K562 (cell line): Measurements from ENCODE around the gene PIGC. TPM values are rescaled to one million over a fixed set of nuclear protein-coding genes. Genes with fewer than 3 reads are reported as not detected.

ENCODE experiments used
- ATAC-seq: fragments of 200-7000 bp; cut with Tn5 transposase; 3 replicates; pipeline ENCODE4 v1.9.1; 2020; ENCODE audit warnings: moderate library complexity
- BruUV-seq: library from RNA; stranded (reverse); fragments of 400-500 nt; replicated peaks from 2 replicates; lab custom pipeline; 2021; lab: Mats Ljungman, UMichigan
- CTCF ChIA-PET: fragments of 300-600 bp; formaldehyde crosslinking; extraction: SDS; loops from one replicate; lab custom pipeline; 2021; ENCODE audit warnings: low intra/inter-chr PET ratio; lab: Yijun Ruan, JAX
- POLR2A ChIA-PET: fragments of 300-600, 350-650 bp; sonication (Branson Sonifier 250); formaldehyde crosslinking; extraction: SDS; loops from one replicate; lab custom pipeline; 2021; ENCODE audit warnings: antibody characterized with exemption, inconsistent platforms; lab: Yijun Ruan, JAX
- DNase-seq, 4 experiments: peaks; one replicate each; pipeline versions ENCODE4 v3.0.0 to v3.0.0-alpha.2; 2011 to 2018; ENCODE audit warnings: low spot score in 3 of 4, mixed read lengths in 3 of 4; ENCODE audit errors: extremely low read depth in 1 of 4
- FAIRE-seq: peaks from 2 replicates; lab custom pipeline; 2011; peaks lifted over from hg19 to GRCh38; lab: Jason Lieb, UNC
- H2AFZ ChIP-seq: 2 replicates; pipeline ENCODE4 v1.6.0; 2011; ENCODE audit warnings: low read depth, low read length, control low read depth, inconsistent platforms
- H3K27ac ChIP-seq: fragments of 200-600 bp; 3 replicates; pipeline ENCODE4 v1.8.0; 2011; ENCODE audit warnings: low read depth, mild to moderate bottlenecking, control low read depth, inconsistent platforms, low read length, moderate library complexity, mixed read lengths; ENCODE audit errors: extremely low read depth
- H3K27me3 ChIP-seq, 2 experiments: fragments of 300-600 bp in 1 of 2; 2 replicates in 1 of 2; 3 replicates in 1 of 2; pipeline versions ENCODE4 v1.6.0 to v1.8.0; 2011; ENCODE audit warnings: inconsistent platforms in 2 of 2, low read length in 2 of 2, mild to moderate bottlenecking in 1 of 2, mixed read lengths in 1 of 2, moderate library complexity in 1 of 2; ENCODE audit not compliant: control insufficient read depth in 2 of 2, insufficient read depth in 2 of 2
- H3K36me3 ChIP-seq: fragments of 300-600 bp; 3 replicates; pipeline ENCODE4 v1.8.0; 2011; ENCODE audit warnings: mild to moderate bottlenecking, low read length, inconsistent platforms; ENCODE audit not compliant: control insufficient read depth, insufficient read depth
- H3K4me1 ChIP-seq, 2 experiments: fragments of 200-600 bp in 1 of 2; replicated peaks in 1 of 2; 2 replicates in 1 of 2; 3 replicates in 1 of 2; pipeline versions ENCODE4 v1.5.1 to v1.8.0; 2011; ENCODE audit warnings: inconsistent platforms in 2 of 2, low read length in 2 of 2, mild to moderate bottlenecking in 1 of 2, mixed read lengths in 1 of 2, moderate library complexity in 1 of 2; ENCODE audit not compliant: control insufficient read depth in 2 of 2, insufficient read depth in 2 of 2
- H3K4me2 ChIP-seq: 2 replicates; pipeline ENCODE4 v1.6.1; 2011; ENCODE audit warnings: low read length, control low read depth, inconsistent platforms, mixed read lengths; ENCODE audit not compliant: insufficient read depth
- H3K4me3 ChIP-seq: fragments of 200-600 bp; sonication (generic), shearing (Covaris generic); 2 replicates; pipeline ENCODE4 v1.5.1; 2016; ENCODE audit warnings: control low read depth, inconsistent platforms
- H3K79me2 ChIP-seq: fragments of 200-600 bp; 3 replicates; pipeline ENCODE4 v1.8.0; 2011; ENCODE audit warnings: low read length, inconsistent platforms; ENCODE audit not compliant: control insufficient read depth, insufficient read depth
- H3K9ac ChIP-seq, 2 experiments: 2 replicates each; pipeline versions ENCODE4 v1.6.0 to v1.6.1; 2011; ENCODE audit warnings: low read depth in 2 of 2, low read length in 2 of 2, control low read depth in 1 of 2, inconsistent platforms in 1 of 2, mild to moderate bottlenecking in 1 of 2, mixed read lengths in 1 of 2; ENCODE audit not compliant: insufficient read depth in 1 of 2
- H3K9me1 ChIP-seq: one replicate; pipeline ENCODE4 v1.6.0; 2011; ENCODE audit warnings: inconsistent platforms, mild to moderate bottlenecking, low read length, moderate library complexity; ENCODE audit not compliant: control insufficient read depth, insufficient read depth
- H3K9me3 ChIP-seq: replicated peaks from 2 replicates; pipeline ENCODE4 v1.5.1; 2011; ENCODE audit warnings: low read depth, low read length, inconsistent platforms; ENCODE audit not compliant: control insufficient read depth, insufficient read depth
- H4K20me1 ChIP-seq: replicated peaks from 2 replicates; pipeline ENCODE4 v1.6.1; 2011; ENCODE audit warnings: low read length, inconsistent platforms, mixed read lengths; ENCODE audit not compliant: control insufficient read depth, insufficient read depth
- CHD2 ChIP-seq: IDR thresholded peaks from 2 replicates; pipeline ENCODE4 v1.6.1; 2011; ENCODE audit warnings: low read depth, low read length
- CREB5 ChIP-seq: fragments of 250-450 bp; sonication (Bioruptor Pico); IDR thresholded peaks from 2 replicates; pipeline ENCODE4 v1.5.0; 2020; ENCODE audit warnings: mild to moderate bottlenecking
- DIDO1 ChIP-seq: fragments of 450-650 bp; IDR thresholded peaks from 2 replicates; pipeline ENCODE4 v1.6.1; 2016; ENCODE audit warnings: low read depth, missing biosample characterization, missing genetic modification characterization
- E2F1 ChIP-seq: sonication (generic); formaldehyde crosslinking; IDR thresholded peaks from 2 replicates; pipeline ENCODE4 v1.8.1; 2023; ENCODE audit warnings: mild to moderate bottlenecking, missing genetic modification reagents, moderate library complexity
- GABPA ChIP-seq: fragments of 200-800 bp; sonication (Bioruptor generic); conservative IDR thresholded peaks from 2 replicates; pipeline ENCODE4 v1.6.1; 2016; ENCODE audit warnings: low read depth, missing genetic modification characterization, missing compliant biosample characterization
- MYC ChIP-seq, 2 experiments: fragments of 250-450 bp in 1 of 2; sonication (Bioruptor Pico) in 1 of 2; IDR thresholded peaks; 2 replicates each; pipeline versions ENCODE4 v1.5.1 to v1.6.1; 2012 to 2021; ENCODE audit warnings: low read depth in 2 of 2, borderline replicate concordance in 1 of 2, improper control_type of control experiment in 1 of 2, low read length in 1 of 2, mild to moderate bottlenecking in 1 of 2, moderate library complexity in 1 of 2
- PHTF2 ChIP-seq: fragments of 250-450 bp; sonication (Bioruptor Pico); IDR thresholded peaks from 2 replicates; pipeline ENCODE4 v1.5.0; 2021; ENCODE audit warnings: mild to moderate bottlenecking
- RFX1 ChIP-seq: fragments of 450-650 bp; IDR thresholded peaks from 2 replicates; pipeline ENCODE4 v1.6.1; 2016; ENCODE audit warnings: mild to moderate bottlenecking, moderate library complexity
- ZBTB7A ChIP-seq: IDR thresholded peaks from 2 replicates; pipeline ENCODE4 v1.6.1; 2011; ENCODE audit warnings: low read depth, mild to moderate bottlenecking, low read length, moderate library complexity, borderline replicate concordance; ENCODE audit not compliant: control insufficient read depth
- WGBS: fragments of 100-300 bp; shearing (Covaris generic); methylation state at CpG from one replicate; pipeline ENCODE4 v1.1.6; 2016; ENCODE audit warnings: low coverage, mixed read lengths; ENCODE audit not compliant: insufficient coverage; ENCODE audit errors: missing lambda C conversion rate; 5-methylcytosine and 5-hydroxymethylcytosine counted together
- in situ Hi-C: fragments of 300-500 bp; cut with MboI; formaldehyde crosslinking; loops from 4 replicates; pipeline ENCODE4 v1.15.0; 2018; ENCODE audit warnings: inconsistent platforms, mixed read lengths
- intact Hi-C: fragments of 100-400 bp; cut with micrococcal nuclease; formaldehyde crosslinking; loops from 2 replicates; pipeline ENCODE4 v1.14.2; 2022
- polyA plus RNA-seq, 8 experiments: library from polyadenylated mRNA; depleted of rRNA in 4 of 8; stranded (reverse) in 5 of 8; unstranded in 3 of 8; fragments of >200 nt; fragmentation: Nextera tagmentation in 2 of 8; fragmentation: Illumina TruSeq in 1 of 8; extraction: Ambion mirVana in 2 of 8; extraction: Trizol in 1 of 8; gene quantifications; 2 replicates each; pipeline versions ENCODE4 v1.2.1 to v1.2.3, GENCODE V29; 2011 to 2014; ENCODE audit warnings: inconsistent platforms in 1 of 8, missing spikeins in 1 of 8
- total RNA-seq, 7 experiments: library from RNA; depleted of rRNA in 6 of 7; stranded (reverse); fragments of >200 nt in 6 of 7; fragmentation: Illumina TruSeq in 2 of 7; extraction: Trizol in 2 of 7; gene quantifications; 2 replicates each; pipeline versions ENCODE4 v1.2.1 to v1.2.3, GENCODE V29; 2011 to 2021; ENCODE audit warnings: low replicate concordance in 1 of 7
- TF ChIP-seq, protein P1 (sequence below): sonication (generic); formaldehyde crosslinking; IDR thresholded peaks from 2 replicates; pipeline ENCODE4 v1.8.1; 2022; ENCODE audit warnings: missing genetic modification reagents
- TF ChIP-seq, protein P2 (sequence below): fragments of 450-650 bp; formaldehyde crosslinking; IDR thresholded peaks from 2 replicates; pipeline ENCODE4 v1.4.0; 2022; ENCODE audit warnings: mild to moderate bottlenecking, moderate library complexity
- TF ChIP-seq, protein P3 (sequence below): fragments of 250-450 bp; sonication (Bioruptor Pico); IDR thresholded peaks from 2 replicates; pipeline ENCODE4 v1.5.0; 2022; ENCODE audit warnings: mild to moderate bottlenecking
- TF ChIP-seq, protein P4 (sequence below), 2 experiments: fragments of 450-650 bp in 1 of 2; sonication (generic) in 1 of 2; formaldehyde crosslinking in 1 of 2; IDR thresholded peaks in 1 of 2; conservative IDR thresholded peaks in 1 of 2; 2 replicates each; pipeline versions ENCODE4 v1.6.1 to v1.8.1; 2016 to 2023; ENCODE audit warnings: mild to moderate bottlenecking in 2 of 2, moderate library complexity in 2 of 2, inconsistent platforms in 1 of 2, missing genetic modification reagents in 1 of 2

The PIGC gene
- total and polyA plus RNA-seq, 9 of the 15 experiments (the other 6 are each of a cell fraction or from before 2014, with no cell fraction given), result 30.5 to 97.9 (median 54.7) TPM

DNA sequence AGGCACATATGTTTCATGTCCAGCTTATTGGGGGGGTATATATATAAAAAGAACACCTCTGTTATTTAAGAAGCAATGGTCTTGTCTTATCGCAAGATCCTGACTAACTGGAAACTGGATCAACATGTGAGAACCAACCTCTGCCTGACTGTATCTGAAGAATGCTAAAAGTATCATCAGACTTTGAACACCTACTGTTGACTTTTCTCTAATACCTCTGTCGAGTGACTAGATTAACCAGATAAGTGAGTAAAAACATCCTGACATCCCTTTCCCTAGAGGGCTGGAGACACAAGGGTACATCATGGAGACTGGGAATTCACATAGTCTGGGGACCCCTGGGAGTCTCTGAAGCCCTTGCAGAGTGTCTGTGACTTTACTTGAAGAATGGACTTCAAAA lies 26.3 kb upstream of the PIGC start:
- TF ChIP-seq E2F1 (CRISPR knock-in tag) (no peak), PHTF2 (CRISPR knock-in tag) (no peak), ZBTB7A (no peak), CREB5 (CRISPR knock-in tag) (no peak), GABPA (tag) (no peak), MYC (IDR thresholded peaks at IDR 0.05; ENCODE audit: low read depth, low read length) (no peak), MYC (CRISPR knock-in tag; IDR thresholded peaks at IDR 0.05; ENCODE audit: borderline replicate concordance, low read depth) (no peak), DIDO1 (tag) (no peak), CHD2 (no peak), RFX1 (no peak)
- TF ChIP-seq, protein P1, sequence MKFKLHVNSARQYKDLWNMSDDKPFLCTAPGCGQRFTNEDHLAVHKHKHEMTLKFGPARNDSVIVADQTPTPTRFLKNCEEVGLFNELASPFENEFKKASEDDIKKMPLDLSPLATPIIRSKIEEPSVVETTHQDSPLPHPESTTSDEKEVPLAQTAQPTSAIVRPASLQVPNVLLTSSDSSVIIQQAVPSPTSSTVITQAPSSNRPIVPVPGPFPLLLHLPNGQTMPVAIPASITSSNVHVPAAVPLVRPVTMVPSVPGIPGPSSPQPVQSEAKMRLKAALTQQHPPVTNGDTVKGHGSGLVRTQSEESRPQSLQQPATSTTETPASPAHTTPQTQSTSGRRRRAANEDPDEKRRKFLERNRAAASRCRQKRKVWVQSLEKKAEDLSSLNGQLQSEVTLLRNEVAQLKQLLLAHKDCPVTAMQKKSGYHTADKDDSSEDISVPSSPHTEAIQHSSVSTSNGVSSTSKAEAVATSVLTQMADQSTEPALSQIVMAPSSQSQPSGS (CRISPR knock-in tag), result no peak
- TF ChIP-seq, protein P2, sequence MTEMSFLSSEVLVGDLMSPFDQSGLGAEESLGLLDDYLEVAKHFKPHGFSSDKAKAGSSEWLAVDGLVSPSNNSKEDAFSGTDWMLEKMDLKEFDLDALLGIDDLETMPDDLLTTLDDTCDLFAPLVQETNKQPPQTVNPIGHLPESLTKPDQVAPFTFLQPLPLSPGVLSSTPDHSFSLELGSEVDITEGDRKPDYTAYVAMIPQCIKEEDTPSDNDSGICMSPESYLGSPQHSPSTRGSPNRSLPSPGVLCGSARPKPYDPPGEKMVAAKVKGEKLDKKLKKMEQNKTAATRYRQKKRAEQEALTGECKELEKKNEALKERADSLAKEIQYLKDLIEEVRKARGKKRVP (CRISPR knock-in tag), result no peak
- TF ChIP-seq, protein P3, sequence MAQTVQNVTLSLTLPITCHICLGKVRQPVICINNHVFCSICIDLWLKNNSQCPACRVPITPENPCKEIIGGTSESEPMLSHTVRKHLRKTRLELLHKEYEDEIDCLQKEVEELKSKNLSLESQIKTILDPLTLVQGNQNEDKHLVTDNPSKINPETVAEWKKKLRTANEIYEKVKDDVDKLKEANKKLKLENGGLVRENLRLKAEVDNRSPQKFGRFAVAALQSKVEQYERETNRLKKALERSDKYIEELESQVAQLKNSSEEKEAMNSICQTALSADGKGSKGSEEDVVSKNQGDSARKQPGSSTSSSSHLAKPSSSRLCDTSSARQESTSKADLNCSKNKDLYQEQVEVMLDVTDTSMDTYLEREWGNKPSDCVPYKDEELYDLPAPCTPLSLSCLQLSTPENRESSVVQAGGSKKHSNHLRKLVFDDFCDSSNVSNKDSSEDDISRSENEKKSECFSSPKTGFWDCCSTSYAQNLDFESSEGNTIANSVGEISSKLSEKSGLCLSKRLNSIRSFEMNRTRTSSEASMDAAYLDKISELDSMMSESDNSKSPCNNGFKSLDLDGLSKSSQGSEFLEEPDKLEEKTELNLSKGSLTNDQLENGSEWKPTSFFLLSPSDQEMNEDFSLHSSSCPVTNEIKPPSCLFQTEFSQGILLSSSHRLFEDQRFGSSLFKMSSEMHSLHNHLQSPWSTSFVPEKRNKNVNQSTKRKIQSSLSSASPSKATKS, result no peak
- TF ChIP-seq, protein P4, sequence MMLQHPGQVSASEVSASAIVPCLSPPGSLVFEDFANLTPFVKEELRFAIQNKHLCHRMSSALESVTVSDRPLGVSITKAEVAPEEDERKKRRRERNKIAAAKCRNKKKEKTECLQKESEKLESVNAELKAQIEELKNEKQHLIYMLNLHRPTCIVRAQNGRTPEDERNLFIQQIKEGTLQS (IDR thresholded peaks at IDR 0.05), result no peak
- TF ChIP-seq, protein P4 (CRISPR knock-in tag; conservative IDR thresholded peaks at IDR 0.05), result no peak
- Histone ChIP-seq H3K27me3 (no peaks in the 10 kb centered on the region; a peak in 1 of 5 replicates), H3K36me3 (no peaks in the 10 kb centered on the region), H3K9me1 (no peaks in the 10 kb centered on the region), H3K4me2 (no peak overlapping the region), H4K20me1 (no peaks in the 10 kb centered on the region), H3K4me3 (no peak overlapping the region), H3K9ac (no peak overlapping the region), H3K27ac (no peak overlapping the region), H3K79me2 (no peaks in the 10 kb centered on the region), H3K9me3 (no peaks in the 10 kb centered on the region), H3K4me1 (peaks cover 0 to 10% of the 10 kb centered on the region in 2 experiments; a peak in 1 of 5 replicates), H2AFZ (no peak overlapping the region)
- CTCF ChIA-PET, result no interaction called here
- FAIRE-seq, result no peak
- BruUV-seq, result no TSS peak
- in situ Hi-C loops (no loop called here), intact Hi-C loops (no loop called here)
- 36% methylated on average over 2 of the region's 2 CpGs for WGBS
- POLR2A ChIA-PET, result no interaction called here
- ATAC-seq, result no peak
- no peak for DNase-seq
